ENCODE measurements around the gene CD200. TPM values are rescaled to one million over a fixed set of nuclear protein-coding genes. Genes with fewer than 3 reads are reported as not detected.
A peak's percentile ranks its signal among the peaks of the same experiment; 100 is the strongest.
"Not testable (repeated sequence)": the region's sequence is repeated elsewhere in the genome, so short reads cannot be mapped to it uniquely, and the experiment has no call there.

The CD200 gene
- polyA plus RNA-seq, 3 donors from 2014 or later, result 0.11 to 0.20 TPM; not detected in 1

- no peaks in the 10 kb centered on the region for H3K9me3 Mint-ChIP-seq
- no peak overlapping the region for H3K27ac Mint-ChIP-seq
- no peak for DNase-seq
- no peak overlapping the region for H3K4me3 Mint-ChIP-seq
- no peaks in the 10 kb centered on the region for H3K36me3 Mint-ChIP-seq
- peaks cover 0 to 1% of the 10 kb centered on the region in 2 donors for H3K4me1 Mint-ChIP-seq
- peaks cover 0 to 2% (median 0%) of the 10 kb centered on the region in 3 donors for H3K27me3 Mint-ChIP-seq (ENCODE audit: low read depth in 3 of 3)
These were observed 44.0 kb downstream of the CD200 start for GRCh38 chr3:112376992-112377391.

- no peaks in the 10 kb centered on the region for H3K36me3 Mint-ChIP-seq
- no peaks in the 10 kb centered on the region for H3K27me3 Mint-ChIP-seq (ENCODE audit: low read depth in 3 of 3)
- no peak overlapping the region for H3K27ac Mint-ChIP-seq
- no peak overlapping the region for H3K4me3 Mint-ChIP-seq
- H3K9me3 Mint-ChIP-seq, result no peaks in the 10 kb centered on the region
- peaks cover 2% of the 10 kb centered on the region in 2 donors for H3K4me1 Mint-ChIP-seq
- no peak for DNase-seq
These were observed 44.7 kb downstream of the CD200 start for GRCh38 chr3:112377568-112378071.

GRCh38 chr3:112378347-112378746 is 45.4 kb downstream of the CD200 start:
- H3K9me3 Mint-ChIP-seq, DNase-seq: not testable (repeated sequence)

GRCh38 chr3:112379020-112379690 is 46.2 kb downstream of the CD200 start:
- no peak overlapping the region for H3K27ac Mint-ChIP-seq
- DNase-seq, result no peak
- no peaks in the 10 kb centered on the region for H3K36me3 Mint-ChIP-seq

More at GRCh38 chr3:112378347-112378746, 45.4 kb downstream of the CD200 start:
- H3K27ac Mint-ChIP-seq; H3K27me3 Mint-ChIP-seq (ENCODE audit: low read depth in 3 of 3); H3K36me3 Mint-ChIP-seq; H3K4me1 Mint-ChIP-seq; H3K4me3 Mint-ChIP-seq: not testable (repeated sequence)

GRCh38 chr3:112381673-112382542 is 49.0 kb downstream of the CD200 start:
- DNase-seq, result no peak
- peaks cover 0 to 3% (median 1%) of the 10 kb centered on the region in 3 donors for H3K27me3 Mint-ChIP-seq (ENCODE audit: low read depth in 3 of 3)
- no peaks in the 10 kb centered on the region for H3K9me3 Mint-ChIP-seq
- no peak overlapping the region for H3K27ac Mint-ChIP-seq
- H3K36me3 Mint-ChIP-seq, result no peaks in the 10 kb centered on the region
- no peak overlapping the region for H3K4me3 Mint-ChIP-seq
- peaks cover 2 to 4% of the 10 kb centered on the region in 2 donors for H3K4me1 Mint-ChIP-seq

More at GRCh38 chr3:112379020-112379690, 46.2 kb downstream of the CD200 start:
- no peaks in the 10 kb centered on the region for H3K9me3 Mint-ChIP-seq
- H3K4me3 Mint-ChIP-seq, result no peak overlapping the region
- H3K27me3 Mint-ChIP-seq (ENCODE audit: low read depth in 3 of 3), result no peaks in the 10 kb centered on the region
- peaks cover 2 to 4% of the 10 kb centered on the region in 2 donors for H3K4me1 Mint-ChIP-seq

GRCh38 chr3:112382543-112383160 is 49.7 kb downstream of the CD200 start:
- H3K27ac Mint-ChIP-seq, result no peak overlapping the region

GRCh38 chr3:112384769-112385168 is 51.8 kb downstream of the CD200 start:
- H3K27ac Mint-ChIP-seq, result no peak overlapping the region
- no peaks in the 10 kb centered on the region for H3K36me3 Mint-ChIP-seq

More at GRCh38 chr3:112382543-112383160, 49.7 kb downstream of the CD200 start:
- H3K36me3 Mint-ChIP-seq, result no peaks in the 10 kb centered on the region
- no peaks in the 10 kb centered on the region for H3K9me3 Mint-ChIP-seq
- DNase-seq, result no peak
- peaks cover 0 to 3% (median 1%) of the 10 kb centered on the region in 3 donors for H3K27me3 Mint-ChIP-seq (ENCODE audit: low read depth in 3 of 3)
- no peak overlapping the region for H3K4me3 Mint-ChIP-seq
- peaks cover 2 to 4% of the 10 kb centered on the region in 2 donors for H3K4me1 Mint-ChIP-seq

GRCh38 chr3:112388972-112389371 is 56.0 kb downstream of the CD200 start:
- H3K4me1 Mint-ChIP-seq, result no peaks in the 10 kb centered on the region
- no peak overlapping the region for H3K4me3 Mint-ChIP-seq
- peaks cover 1 to 3% (median 2%) of the 10 kb centered on the region in 3 donors for H3K27me3 Mint-ChIP-seq (ENCODE audit: low read depth in 3 of 3)
- no peaks in the 10 kb centered on the region for H3K9me3 Mint-ChIP-seq
- no peak for DNase-seq
- no peaks in the 10 kb centered on the region for H3K36me3 Mint-ChIP-seq
- no peak overlapping the region for H3K27ac Mint-ChIP-seq

More at GRCh38 chr3:112384769-112385168, 51.8 kb downstream of the CD200 start:
- peaks cover 2 to 4% of the 10 kb centered on the region in 2 donors for H3K4me1 Mint-ChIP-seq
- no peak overlapping the region for H3K4me3 Mint-ChIP-seq
- H3K9me3 Mint-ChIP-seq, result no peaks in the 10 kb centered on the region
- no peak for DNase-seq
- peaks cover 0 to 3% (median 1%) of the 10 kb centered on the region in 3 donors for H3K27me3 Mint-ChIP-seq (ENCODE audit: low read depth in 3 of 3)

- Mint-ChIP-seq H3K4me1 (no peaks in the 10 kb centered on the region), H3K9me3 (no peaks in the 10 kb centered on the region), H3K4me3 (no peak overlapping the region), H3K27me3 (ENCODE audit: low read depth in 3 of 3) (peaks cover 2 to 3% (median 3%) of the 10 kb centered on the region in 3 donors), H3K36me3 (no peaks in the 10 kb centered on the region), H3K27ac (peak overlapping the region in 1 of 6 donors; percentile 53)
- DNase-seq, result no peak
These were observed 57.0 kb downstream of the CD200 start for GRCh38 chr3:112389961-112390360.

- no peaks in the 10 kb centered on the region for H3K4me1 Mint-ChIP-seq
- no peak overlapping the region for H3K4me3 Mint-ChIP-seq
- no peaks in the 10 kb centered on the region for H3K36me3 Mint-ChIP-seq
- H3K9me3 Mint-ChIP-seq, result no peaks in the 10 kb centered on the region
- no peak for DNase-seq
- H3K27ac Mint-ChIP-seq, result no peak overlapping the region
- H3K27me3 Mint-ChIP-seq (ENCODE audit: low read depth in 3 of 3), result peaks cover 2 to 4% (median 2%) of the 10 kb centered on the region in 3 donors
These were observed 58.1 kb downstream of the CD200 start for GRCh38 chr3:112390783-112391641.

- DNase-seq, result no peak
- H3K27ac Mint-ChIP-seq, result no peak overlapping the region
- no peaks in the 10 kb centered on the region for H3K9me3 Mint-ChIP-seq
- H3K4me3 Mint-ChIP-seq, result no peak overlapping the region
- no peaks in the 10 kb centered on the region for H3K4me1 Mint-ChIP-seq
- H3K27me3 Mint-ChIP-seq (ENCODE audit: low read depth in 3 of 3), result peaks cover 2 to 3% (median 2%) of the 10 kb centered on the region in 3 donors
- no peaks in the 10 kb centered on the region for H3K36me3 Mint-ChIP-seq
These were observed 58.7 kb downstream of the CD200 start for GRCh38 chr3:112391648-112392047.

GRCh38 chr3:112392393-112393359 is 59.7 kb downstream of the CD200 start:
- Mint-ChIP-seq H3K4me1 (peaks cover 0 to 2% of the 10 kb centered on the region in 2 donors), H3K4me3 (no peak overlapping the region), H3K36me3 (no peaks in the 10 kb centered on the region), H3K27ac (no peak overlapping the region), H3K27me3 (ENCODE audit: low read depth in 3 of 3) (peaks cover 2 to 3% (median 2%) of the 10 kb centered on the region in 3 donors), H3K9me3 (no peaks in the 10 kb centered on the region)
- DNase-seq, result no peak

Measured in immature natural killer cell (primary cell).